NB4 (cell line): ENCODE data around the gene GAS7.

Experiments
- DNase-seq: peaks from one replicate; pipeline ENCODE4 v3.0.0; 2010; ENCODE audit warnings: low read depth
- H3K4me3 ChIP-seq: one replicate; pipeline ENCODE4 v1.5.1; 2011; ENCODE audit warnings: mild to moderate bottlenecking, low read depth, low read length, moderate library complexity
- MYC ChIP-seq: IDR thresholded peaks from 2 replicates; pipeline ENCODE4 v1.6.1; 2011; ENCODE audit warnings: low read depth, low read length
- POLR2A ChIP-seq: IDR thresholded peaks from 2 replicates; pipeline ENCODE4 v1.6.1; 2011; ENCODE audit warnings: mild to moderate bottlenecking; ENCODE audit not compliant: insufficient read length; ENCODE audit errors: extremely low read depth
- TF ChIP-seq, protein P1 (sequence below): IDR thresholded peaks from one replicate; pipeline ENCODE4 v1.5.1; 2012; ENCODE audit warnings: low read depth, low read length
- TF ChIP-seq, protein P2 (sequence below): IDR thresholded peaks from 2 replicates; pipeline ENCODE4 v1.6.1; 2011; ENCODE audit warnings: low read depth, low read length

Gene GAS7

DNA sequence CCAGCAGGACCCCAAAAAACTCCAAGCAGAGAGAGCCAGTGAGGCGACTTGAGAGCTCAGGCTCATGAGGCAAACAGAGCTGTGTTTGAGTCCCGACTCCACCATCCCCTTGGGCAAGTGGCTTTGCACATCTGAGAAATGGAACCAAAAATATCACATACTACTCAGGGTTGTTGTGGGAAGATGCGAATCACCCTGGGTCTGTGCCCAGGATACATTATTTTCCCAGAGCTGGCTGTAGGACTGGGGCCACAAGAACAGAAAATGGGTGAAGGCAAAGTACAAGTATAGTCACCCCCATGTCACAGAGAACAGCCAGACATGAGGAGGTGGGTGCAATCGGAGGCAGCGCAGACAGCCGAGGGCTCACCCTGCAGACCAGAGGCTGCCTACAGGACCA lies 127.3 kb downstream of the GAS7 start:
- no peak overlapping the region for H3K4me3 ChIP-seq
- TF ChIP-seq, protein P1, sequence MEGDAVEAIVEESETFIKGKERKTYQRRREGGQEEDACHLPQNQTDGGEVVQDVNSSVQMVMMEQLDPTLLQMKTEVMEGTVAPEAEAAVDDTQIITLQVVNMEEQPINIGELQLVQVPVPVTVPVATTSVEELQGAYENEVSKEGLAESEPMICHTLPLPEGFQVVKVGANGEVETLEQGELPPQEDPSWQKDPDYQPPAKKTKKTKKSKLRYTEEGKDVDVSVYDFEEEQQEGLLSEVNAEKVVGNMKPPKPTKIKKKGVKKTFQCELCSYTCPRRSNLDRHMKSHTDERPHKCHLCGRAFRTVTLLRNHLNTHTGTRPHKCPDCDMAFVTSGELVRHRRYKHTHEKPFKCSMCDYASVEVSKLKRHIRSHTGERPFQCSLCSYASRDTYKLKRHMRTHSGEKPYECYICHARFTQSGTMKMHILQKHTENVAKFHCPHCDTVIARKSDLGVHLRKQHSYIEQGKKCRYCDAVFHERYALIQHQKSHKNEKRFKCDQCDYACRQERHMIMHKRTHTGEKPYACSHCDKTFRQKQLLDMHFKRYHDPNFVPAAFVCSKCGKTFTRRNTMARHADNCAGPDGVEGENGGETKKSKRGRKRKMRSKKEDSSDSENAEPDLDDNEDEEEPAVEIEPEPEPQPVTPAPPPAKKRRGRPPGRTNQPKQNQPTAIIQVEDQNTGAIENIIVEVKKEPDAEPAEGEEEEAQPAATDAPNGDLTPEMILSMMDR = no peak
- TF ChIP-seq, protein P2, sequence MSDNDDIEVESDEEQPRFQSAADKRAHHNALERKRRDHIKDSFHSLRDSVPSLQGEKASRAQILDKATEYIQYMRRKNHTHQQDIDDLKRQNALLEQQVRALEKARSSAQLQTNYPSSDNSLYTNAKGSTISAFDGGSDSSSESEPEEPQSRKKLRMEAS = no peak
- no peak for TF ChIP-seq POLR2A
- TF ChIP-seq MYC = no peak
- DNase-seq = no peak

DNA sequence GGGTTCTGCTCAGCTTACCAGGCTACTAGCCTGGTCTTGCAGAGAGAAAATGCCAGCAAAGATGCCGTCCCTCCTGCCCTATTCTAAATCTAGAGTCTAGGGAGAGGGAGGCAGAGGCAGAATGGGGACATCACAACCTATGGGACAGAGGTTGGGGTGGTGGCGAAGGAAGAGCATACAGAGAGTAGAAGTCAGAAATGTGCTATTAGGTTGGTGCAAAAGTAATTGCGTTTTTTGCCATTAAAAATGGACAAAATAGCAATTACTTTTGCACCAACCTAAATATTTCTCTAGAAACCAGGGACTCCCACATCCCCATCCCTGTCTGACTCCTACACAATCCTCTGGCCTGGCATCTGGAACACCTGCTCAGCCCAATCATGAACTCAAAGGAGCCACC lies 127.7 kb downstream of the GAS7 start:
- H3K4me3 ChIP-seq = no peak overlapping the region
- no peak for DNase-seq
- TF ChIP-seq POLR2A (no peak), MYC (no peak)
- TF ChIP-seq, protein P1 = no peak
- TF ChIP-seq, protein P2 = no peak

DNA sequence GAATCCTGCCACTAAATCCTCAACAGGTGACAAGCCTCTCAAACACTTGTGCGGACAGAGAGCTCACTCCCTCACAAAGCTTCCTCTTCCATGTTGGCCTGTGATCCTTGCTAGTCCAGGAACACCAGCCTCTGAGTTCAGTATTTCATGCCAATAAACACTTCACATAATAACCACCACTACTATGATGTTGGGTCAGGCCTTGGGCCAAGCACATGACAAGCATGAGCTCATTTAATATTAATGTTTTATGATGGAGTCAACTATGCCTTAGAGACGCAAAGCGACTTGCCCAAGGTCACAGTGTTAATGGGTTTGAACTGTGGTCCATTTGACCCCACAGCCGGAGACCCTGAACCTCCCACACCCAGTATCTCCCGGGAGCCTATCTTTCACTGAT lies 129.1 kb downstream of the GAS7 start:
- H3K4me3 ChIP-seq = no peak overlapping the region
- no peak for DNase-seq
- TF ChIP-seq, protein P2 = no peak

DNA sequence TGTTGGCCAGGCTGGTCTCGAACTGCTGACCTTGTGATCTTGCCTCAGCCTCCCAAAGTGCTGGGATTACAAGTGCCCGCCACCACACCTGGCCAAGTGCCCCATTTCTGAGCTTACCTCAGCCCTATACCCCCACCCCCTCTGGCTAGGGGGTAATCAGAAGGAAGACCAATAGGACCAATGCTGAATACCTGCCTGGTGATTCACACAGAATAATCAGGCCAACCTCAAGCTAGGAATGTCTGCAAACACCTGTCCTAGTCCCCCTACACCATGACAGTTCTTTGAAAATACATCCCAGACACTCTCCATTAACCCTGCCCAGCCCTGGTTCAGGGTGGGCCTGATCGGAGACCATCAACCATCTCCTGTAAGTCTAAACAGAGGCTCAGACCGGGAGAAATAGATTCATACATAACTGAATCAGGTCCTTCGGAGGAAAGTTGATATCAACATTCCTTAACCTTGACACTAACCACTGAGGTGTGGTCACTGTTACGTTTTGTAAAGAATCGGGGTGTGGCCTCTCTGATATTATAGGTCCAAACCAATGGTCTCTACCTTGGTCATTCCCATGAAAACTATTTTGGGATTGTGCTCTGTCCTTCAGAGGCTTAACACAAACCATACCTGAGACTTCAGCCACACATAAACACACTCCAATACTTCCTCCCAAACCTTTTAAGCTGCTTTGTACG lies 130.8 kb downstream of the GAS7 start:
- TF ChIP-seq POLR2A = no peak
- TF ChIP-seq, protein P1 = no peak
- TF ChIP-seq, protein P2 = no peak
- TF ChIP-seq MYC = no peak
- DNase-seq = no peak
- no peak overlapping the region for H3K4me3 ChIP-seq

DNA sequence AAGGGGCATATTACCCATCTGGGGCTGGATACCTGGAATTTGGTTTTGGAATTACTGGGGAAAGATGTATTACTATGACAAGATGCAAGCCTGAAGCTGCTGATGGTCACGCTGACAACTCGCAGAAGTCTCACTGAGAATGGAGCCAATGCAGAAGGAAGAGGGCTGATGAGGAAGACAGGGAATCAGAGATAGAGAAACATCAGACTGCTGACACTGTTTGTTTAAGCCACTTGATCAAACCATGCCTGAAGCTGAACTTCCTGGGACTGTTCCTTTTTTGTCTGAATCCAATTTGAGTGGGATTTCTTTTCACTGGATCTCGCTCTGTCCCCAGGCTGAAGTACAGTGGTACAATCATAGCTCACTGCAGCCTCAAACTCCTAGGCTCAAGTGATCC lies 133.9 kb downstream of the GAS7 start:
- H3K4me3 ChIP-seq = no peak overlapping the region
- TF ChIP-seq, protein P1 = no peak
- TF ChIP-seq POLR2A = no peak
- no peak for TF ChIP-seq MYC
- TF ChIP-seq, protein P2 = no peak
- DNase-seq = no peak

DNA sequence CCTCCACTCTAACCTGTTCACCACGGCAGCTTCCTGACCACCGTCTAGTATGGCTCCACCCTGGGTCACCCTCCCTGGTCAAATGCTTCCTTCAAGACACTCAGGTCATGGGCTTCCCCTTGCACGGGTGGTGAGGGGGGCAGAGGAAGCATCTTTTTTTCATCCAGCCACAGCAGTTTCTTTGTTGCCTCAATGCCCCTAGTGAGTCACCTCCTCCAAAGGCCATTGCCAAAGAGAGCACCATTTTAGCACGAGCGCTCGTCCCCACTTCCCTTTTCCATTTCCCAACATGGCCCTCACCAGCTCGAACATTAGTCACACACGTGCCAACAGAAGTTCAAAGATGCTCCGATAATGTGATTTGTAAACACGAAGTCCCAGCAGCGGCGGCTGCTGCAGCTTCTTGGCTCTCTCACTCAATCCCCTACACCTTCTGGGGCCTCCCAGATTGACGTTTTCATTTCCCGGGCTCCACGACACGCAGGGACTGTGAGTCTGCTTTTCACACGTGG lies 134.6 kb downstream of the GAS7 start:
- peak; percentile 99 for DNase-seq
- TF ChIP-seq MYC (peak; percentile 98), POLR2A (no peak)
- TF ChIP-seq, protein P2 = peak; percentile 98
- no peak overlapping the region for H3K4me3 ChIP-seq
